HepG2 (cell line): ENCODE measurements around the gene TGFBI. TPM values are rescaled to one million over a fixed set of nuclear protein-coding genes. Genes with fewer than 3 reads are reported as not detected.

ENCODE experiments used
- BRCA1 ChIP-seq: sonication (generic); formaldehyde crosslinking; IDR thresholded peaks from 2 replicates; pipeline ENCODE4 v1.4.0; 2020; ENCODE audit warnings: missing genetic modification reagents
- EEA1 ChIP-seq: sonication (generic); formaldehyde crosslinking; IDR thresholded peaks from 2 replicates; pipeline ENCODE4 v1.5.1; 2020; ENCODE audit warnings: mild to moderate bottlenecking, missing genetic modification reagents, borderline replicate concordance
- FOXO1 ChIP-seq: sonication (generic); formaldehyde crosslinking; IDR thresholded peaks from 2 replicates; pipeline ENCODE4 v1.4.0; 2020; ENCODE audit warnings: missing genetic modification reagents
- GLI4 ChIP-seq: sonication (generic); formaldehyde crosslinking; IDR thresholded peaks from 2 replicates; pipeline ENCODE4 v1.5.1; 2020; ENCODE audit warnings: missing genetic modification reagents, mild to moderate bottlenecking, moderate library complexity, borderline replicate concordance
- HOXA3 ChIP-seq: sonication (generic); formaldehyde crosslinking; IDR thresholded peaks from 2 replicates; pipeline ENCODE4 v1.5.0; 2020; ENCODE audit warnings: missing genetic modification reagents
- NFATC3 ChIP-seq: sonication (generic); formaldehyde crosslinking; IDR thresholded peaks from 2 replicates; pipeline ENCODE4 v1.5.1; 2020; ENCODE audit warnings: mild to moderate bottlenecking, missing genetic modification reagents
- RELA ChIP-seq: sonication (generic); formaldehyde crosslinking; IDR thresholded peaks from 2 replicates; pipeline ENCODE4 v1.4.0; 2020; ENCODE audit warnings: missing genetic modification reagents
- SMAD1 ChIP-seq: sonication (generic); formaldehyde crosslinking; IDR thresholded peaks from 2 replicates; pipeline ENCODE4 v1.4.0; 2020; ENCODE audit warnings: missing genetic modification reagents, low read depth, mild to moderate bottlenecking, borderline replicate concordance
- SOX13 ChIP-seq, 3 experiments: fragments of 450-650 bp in 1 of 3; sonication (generic) in 1 of 3; formaldehyde crosslinking in 1 of 3; IDR thresholded peaks in 2 of 3; conservative IDR thresholded peaks in 1 of 3; 2 replicates each; pipeline versions ENCODE4 v1.5.0 to v1.6.1; 2016 to 2020; ENCODE audit warnings: antibody characterized with exemption in 1 of 3, mild to moderate bottlenecking in 1 of 3, missing compliant biosample characterization in 1 of 3, missing genetic modification reagents in 1 of 3, moderate library complexity in 1 of 3
- THYN1 ChIP-seq: sonication (generic); formaldehyde crosslinking; IDR thresholded peaks from 2 replicates; pipeline ENCODE4 v1.8.1; 2023; ENCODE audit warnings: low read depth, mild to moderate bottlenecking, moderate library complexity, missing genetic modification reagents, borderline replicate concordance
- YEATS4 ChIP-seq: sonication (generic); formaldehyde crosslinking; IDR thresholded peaks from 2 replicates; pipeline ENCODE4 v1.4.0; 2020; ENCODE audit warnings: missing genetic modification reagents, borderline replicate concordance
- ZNF224 ChIP-seq: sonication (generic); formaldehyde crosslinking; IDR thresholded peaks from 2 replicates; pipeline ENCODE4 v1.5.0; 2020; ENCODE audit warnings: mild to moderate bottlenecking, missing genetic modification reagents
- ZNF460 ChIP-seq: sonication (generic); formaldehyde crosslinking; IDR thresholded peaks from 2 replicates; pipeline ENCODE4 v1.5.1; 2020; ENCODE audit warnings: missing genetic modification reagents, mild to moderate bottlenecking, borderline replicate concordance
- ZNF558 ChIP-seq: sonication (generic); formaldehyde crosslinking; IDR thresholded peaks from 2 replicates; pipeline ENCODE4 v1.9.0; 2022; ENCODE audit warnings: mild to moderate bottlenecking, missing genetic modification reagents, borderline replicate concordance
- ZNF605 ChIP-seq: sonication (generic); formaldehyde crosslinking; IDR thresholded peaks from 2 replicates; pipeline ENCODE4 v1.8.0; 2022; ENCODE audit warnings: mild to moderate bottlenecking, missing genetic modification reagents
- polyA plus RNA-seq, 8 experiments: library from polyadenylated mRNA; depleted of rRNA in 3 of 8; stranded (reverse) in 7 of 8; unstranded in 1 of 8; fragments of >200 nt; fragmentation: Illumina TruSeq in 4 of 8; extraction: Trizol in 4 of 8; gene quantifications; 2 replicates each; pipeline versions ENCODE4 v1.2.1 to v1.2.3, GENCODE V29; 2011 to 2016; ENCODE audit warnings: low read depth in 4 of 8, missing spikeins in 1 of 8, mixed read lengths in 1 of 8; ENCODE audit not compliant: insufficient read depth in 1 of 8
- total RNA-seq, 5 experiments: library from RNA; depleted of rRNA; stranded (reverse); fragments of >200 nt; fragmentation: Illumina TruSeq; extraction: Trizol; gene quantifications; 2 replicates each; pipeline ENCODE4 v1.2.3, GENCODE V29; 2016; ENCODE audit warnings: low read depth in 1 of 5
- TF ChIP-seq, protein P1 (sequence below): IDR thresholded peaks from 2 replicates; pipeline ENCODE4 v1.6.1; 2016
- TF ChIP-seq, protein P2 (sequence below): sonication (generic); formaldehyde crosslinking; IDR thresholded peaks from 2 replicates; pipeline ENCODE4 v1.4.0; 2020; ENCODE audit warnings: mild to moderate bottlenecking, missing genetic modification reagents
- TF ChIP-seq, protein P3 (sequence below): sonication (generic); formaldehyde crosslinking; IDR thresholded peaks from 2 replicates; pipeline ENCODE4 v1.8.1; 2022; ENCODE audit warnings: low read depth, mild to moderate bottlenecking, missing genetic modification reagents
- TF ChIP-seq, protein P4 (sequence below): IDR thresholded peaks from 2 replicates; pipeline ENCODE4 v1.6.1; 2016; ENCODE audit warnings: mild to moderate bottlenecking, missing biosample characterization, missing genetic modification reagents
- TF ChIP-seq, protein P5 (sequence below): IDR thresholded peaks from 2 replicates; pipeline ENCODE4 v1.4.0; 2020; ENCODE audit warnings: mild to moderate bottlenecking, missing genetic modification reagents

Gene TGFBI
- total and polyA plus RNA-seq, 2 of the 13 experiments (the other 11 are each of a cell fraction or from before 2014, with no cell fraction given) = 275 to 457 TPM

DNA sequence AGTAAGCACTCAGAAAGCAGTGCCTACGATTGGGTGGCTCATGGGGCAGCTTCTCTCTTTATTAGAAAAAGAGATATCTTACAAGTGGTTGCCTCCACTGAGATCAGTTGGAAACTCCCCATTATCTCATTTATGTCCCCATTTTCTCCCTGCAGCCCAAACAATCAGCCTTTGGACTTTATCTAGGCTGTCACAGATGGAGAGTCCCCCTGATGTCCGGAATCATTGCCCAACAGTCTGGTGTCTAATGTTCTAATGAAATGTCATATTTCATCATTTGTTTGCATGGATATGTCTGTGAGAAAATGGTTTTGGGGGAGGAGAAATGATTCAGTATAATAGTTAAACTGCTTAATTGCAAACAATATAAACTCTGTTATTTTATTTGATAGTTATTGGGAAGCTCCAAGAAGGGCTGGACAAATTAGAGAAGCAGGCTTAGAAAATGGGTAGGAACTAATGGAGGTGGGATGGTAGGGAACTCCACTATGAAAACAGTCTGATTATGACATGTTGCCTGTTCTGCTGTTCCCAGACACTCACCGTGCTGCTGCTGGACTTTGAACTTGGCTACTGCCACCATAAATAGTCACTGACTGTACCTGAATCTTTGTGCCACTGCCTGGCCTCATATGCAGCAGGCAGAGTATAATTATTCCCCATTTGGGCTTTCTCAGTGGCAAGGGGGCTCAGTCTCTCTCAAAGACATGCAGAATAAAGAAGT is 65.6 kb downstream of the TGFBI start (continued):
- TF ChIP-seq ZNF558 (CRISPR knock-in tag) = no peak
- no peak for TF ChIP-seq ZNF224 (CRISPR knock-in tag)
- TF ChIP-seq, protein P1, sequence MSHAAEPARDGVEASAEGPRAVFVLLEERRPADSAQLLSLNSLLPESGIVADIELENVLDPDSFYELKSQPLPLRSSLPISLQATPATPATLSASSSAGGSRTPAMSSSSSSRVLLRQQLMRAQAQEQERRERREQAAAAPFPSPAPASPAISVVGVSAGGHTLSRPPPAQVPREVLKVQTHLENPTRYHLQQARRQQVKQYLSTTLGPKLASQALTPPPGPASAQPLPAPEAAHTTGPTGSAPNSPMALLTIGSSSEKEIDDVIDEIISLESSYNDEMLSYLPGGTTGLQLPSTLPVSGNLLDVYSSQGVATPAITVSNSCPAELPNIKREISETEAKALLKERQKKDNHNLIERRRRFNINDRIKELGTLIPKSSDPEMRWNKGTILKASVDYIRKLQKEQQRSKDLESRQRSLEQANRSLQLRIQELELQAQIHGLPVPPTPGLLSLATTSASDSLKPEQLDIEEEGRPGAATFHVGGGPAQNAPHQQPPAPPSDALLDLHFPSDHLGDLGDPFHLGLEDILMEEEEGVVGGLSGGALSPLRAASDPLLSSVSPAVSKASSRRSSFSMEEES (CRISPR knock-in tag) = no peak
- TF ChIP-seq, protein P2, sequence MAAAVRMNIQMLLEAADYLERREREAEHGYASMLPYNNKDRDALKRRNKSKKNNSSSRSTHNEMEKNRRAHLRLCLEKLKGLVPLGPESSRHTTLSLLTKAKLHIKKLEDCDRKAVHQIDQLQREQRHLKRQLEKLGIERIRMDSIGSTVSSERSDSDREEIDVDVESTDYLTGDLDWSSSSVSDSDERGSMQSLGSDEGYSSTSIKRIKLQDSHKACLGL = no peak
- 0 out of 2 replicates have a peak, but pooled peaks have one; percentile 61 for TF ChIP-seq FOXO1 (CRISPR knock-in tag)
- TF ChIP-seq YEATS4 = no peak
- TF ChIP-seq RELA = no peak
- TF ChIP-seq, protein P3, sequence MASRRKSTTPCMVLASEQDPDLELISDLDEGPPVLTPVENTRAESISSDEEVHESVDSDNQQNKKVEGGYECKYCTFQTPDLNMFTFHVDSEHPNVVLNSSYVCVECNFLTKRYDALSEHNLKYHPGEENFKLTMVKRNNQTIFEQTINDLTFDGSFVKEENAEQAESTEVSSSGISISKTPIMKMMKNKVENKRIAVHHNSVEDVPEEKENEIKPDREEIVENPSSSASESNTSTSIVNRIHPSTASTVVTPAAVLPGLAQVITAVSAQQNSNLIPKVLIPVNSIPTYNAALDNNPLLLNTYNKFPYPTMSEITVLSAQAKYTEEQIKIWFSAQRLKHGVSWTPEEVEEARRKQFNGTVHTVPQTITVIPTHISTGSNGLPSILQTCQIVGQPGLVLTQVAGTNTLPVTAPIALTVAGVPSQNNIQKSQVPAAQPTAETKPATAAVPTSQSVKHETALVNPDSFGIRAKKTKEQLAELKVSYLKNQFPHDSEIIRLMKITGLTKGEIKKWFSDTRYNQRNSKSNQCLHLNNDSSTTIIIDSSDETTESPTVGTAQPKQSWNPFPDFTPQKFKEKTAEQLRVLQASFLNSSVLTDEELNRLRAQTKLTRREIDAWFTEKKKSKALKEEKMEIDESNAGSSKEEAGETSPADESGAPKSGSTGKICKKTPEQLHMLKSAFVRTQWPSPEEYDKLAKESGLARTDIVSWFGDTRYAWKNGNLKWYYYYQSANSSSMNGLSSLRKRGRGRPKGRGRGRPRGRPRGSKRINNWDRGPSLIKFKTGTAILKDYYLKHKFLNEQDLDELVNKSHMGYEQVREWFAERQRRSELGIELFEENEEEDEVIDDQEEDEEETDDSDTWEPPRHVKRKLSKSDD (CRISPR knock-in tag) = no peak
- no peak for TF ChIP-seq THYN1 (CRISPR knock-in tag)
- TF ChIP-seq SOX13 (IDR thresholded peaks at IDR 0.05) = no peak
- no peak; a peak in 1 of 4 replicates for TF ChIP-seq SOX13 (CRISPR knock-in tag; conservative IDR thresholded peaks at IDR 0.05 in 1 of 2, IDR thresholded peaks at IDR 0.05 in 1 of 2)
- TF ChIP-seq, protein P4, sequence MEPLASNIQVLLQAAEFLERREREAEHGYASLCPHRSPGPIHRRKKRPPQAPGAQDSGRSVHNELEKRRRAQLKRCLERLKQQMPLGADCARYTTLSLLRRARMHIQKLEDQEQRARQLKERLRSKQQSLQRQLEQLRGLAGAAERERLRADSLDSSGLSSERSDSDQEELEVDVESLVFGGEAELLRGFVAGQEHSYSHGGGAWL = no peak
- TF ChIP-seq EEA1 (CRISPR knock-in tag) = no peak
- no peak for TF ChIP-seq GLI4 (CRISPR knock-in tag)
- TF ChIP-seq SMAD1 = no peak
- TF ChIP-seq, protein P5, sequence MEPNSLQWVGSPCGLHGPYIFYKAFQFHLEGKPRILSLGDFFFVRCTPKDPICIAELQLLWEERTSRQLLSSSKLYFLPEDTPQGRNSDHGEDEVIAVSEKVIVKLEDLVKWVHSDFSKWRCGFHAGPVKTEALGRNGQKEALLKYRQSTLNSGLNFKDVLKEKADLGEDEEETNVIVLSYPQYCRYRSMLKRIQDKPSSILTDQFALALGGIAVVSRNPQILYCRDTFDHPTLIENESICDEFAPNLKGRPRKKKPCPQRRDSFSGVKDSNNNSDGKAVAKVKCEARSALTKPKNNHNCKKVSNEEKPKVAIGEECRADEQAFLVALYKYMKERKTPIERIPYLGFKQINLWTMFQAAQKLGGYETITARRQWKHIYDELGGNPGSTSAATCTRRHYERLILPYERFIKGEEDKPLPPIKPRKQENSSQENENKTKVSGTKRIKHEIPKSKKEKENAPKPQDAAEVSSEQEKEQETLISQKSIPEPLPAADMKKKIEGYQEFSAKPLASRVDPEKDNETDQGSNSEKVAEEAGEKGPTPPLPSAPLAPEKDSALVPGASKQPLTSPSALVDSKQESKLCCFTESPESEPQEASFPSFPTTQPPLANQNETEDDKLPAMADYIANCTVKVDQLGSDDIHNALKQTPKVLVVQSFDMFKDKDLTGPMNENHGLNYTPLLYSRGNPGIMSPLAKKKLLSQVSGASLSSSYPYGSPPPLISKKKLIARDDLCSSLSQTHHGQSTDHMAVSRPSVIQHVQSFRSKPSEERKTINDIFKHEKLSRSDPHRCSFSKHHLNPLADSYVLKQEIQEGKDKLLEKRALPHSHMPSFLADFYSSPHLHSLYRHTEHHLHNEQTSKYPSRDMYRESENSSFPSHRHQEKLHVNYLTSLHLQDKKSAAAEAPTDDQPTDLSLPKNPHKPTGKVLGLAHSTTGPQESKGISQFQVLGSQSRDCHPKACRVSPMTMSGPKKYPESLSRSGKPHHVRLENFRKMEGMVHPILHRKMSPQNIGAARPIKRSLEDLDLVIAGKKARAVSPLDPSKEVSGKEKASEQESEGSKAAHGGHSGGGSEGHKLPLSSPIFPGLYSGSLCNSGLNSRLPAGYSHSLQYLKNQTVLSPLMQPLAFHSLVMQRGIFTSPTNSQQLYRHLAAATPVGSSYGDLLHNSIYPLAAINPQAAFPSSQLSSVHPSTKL (CRISPR knock-in tag) = peak; percentile 77
- no peak for TF ChIP-seq NFATC3
- no peak for TF ChIP-seq ZNF605 (CRISPR knock-in tag)
- TF ChIP-seq HOXA3 (CRISPR knock-in tag) = peak; percentile 54; the same call in 1 of the 2 replicates
- TF ChIP-seq ZNF460 = no peak
- TF ChIP-seq BRCA1 (CRISPR knock-in tag) = no peak
